GM12878 (cell line): ENCODE data around the gene RHNO1. TPM values are rescaled to one million over a fixed set of nuclear protein-coding genes. Genes with fewer than 3 reads are reported as not detected.
"Not testable (repeated sequence)": the region's sequence is repeated elsewhere in the genome, so short reads cannot be mapped to it uniquely, and the experiment has no call there.

Source experiments
- ATAC-seq: fragments of 200-7000 bp; cut with Tn5 transposase; 3 replicates; pipeline ENCODE4 v1.9.1; 2020; ENCODE audit warnings: mild to moderate bottlenecking, moderate library complexity
- BruUV-seq: library from RNA; stranded (reverse); fragments of 400-500 nt; replicated peaks from 2 replicates; lab custom pipeline; 2021; lab: Mats Ljungman, UMichigan
- CTCF ChIA-PET: fragments of 300-600 bp; sonication (Branson Sonifier 250); formaldehyde crosslinking; extraction: SDS; loops from one replicate; lab custom pipeline; 2021; ENCODE audit warnings: inconsistent platforms; lab: Yijun Ruan, JAX
- POLR2A ChIA-PET: fragments of 350-600 bp; formaldehyde crosslinking; extraction: SDS; loops from one replicate; lab custom pipeline; 2021; ENCODE audit warnings: inconsistent platforms; lab: Charles Lee
- RAD21 ChIA-PET: fragments of 300-600 bp; sonication (Branson Sonifier 250); formaldehyde crosslinking; loops from one replicate; lab custom pipeline; 2023; ENCODE audit warnings: antibody characterized with exemption; ENCODE audit not compliant: unreplicated experiment; lab: Charles Lee
- SMC1A ChIA-PET: fragments of 300-600 bp; sonication (Branson Sonifier 250); formaldehyde crosslinking; loops from one replicate; lab custom pipeline; 2023; ENCODE audit not compliant: unreplicated experiment, uncharacterized antibody; lab: Charles Lee
- DNase-seq: peaks from one replicate; pipeline ENCODE4 v3.0.0-alpha.2; 2011; ENCODE audit warnings: low read depth, low spot score
- FAIRE-seq: peaks from 3 replicates; lab custom pipeline; 2011; peaks lifted over from hg19 to GRCh38; lab: Jason Lieb, UNC
- H2AFZ ChIP-seq: 2 replicates; pipeline ENCODE4 v1.6.0; 2011; ENCODE audit warnings: low read depth, low read length, control low read depth; ENCODE audit not compliant: control insufficient read depth
- H3K27ac ChIP-seq: 2 replicates; pipeline ENCODE4 v1.5.1; 2011; ENCODE audit warnings: control low read depth; ENCODE audit not compliant: control insufficient read depth, insufficient read depth
- H3K27me3 ChIP-seq, 2 experiments: replicated peaks in 1 of 2; 2 replicates each; pipeline versions ENCODE4 v1.6.0 to v1.6.1; 2011; ENCODE audit warnings: low read length in 1 of 2; ENCODE audit not compliant: control insufficient read depth in 2 of 2, insufficient read depth in 2 of 2
- H3K36me3 ChIP-seq, 2 experiments: 2 replicates each; pipeline ENCODE4 v1.5.1; 2011; ENCODE audit warnings: low read length in 1 of 2; ENCODE audit not compliant: control insufficient read depth in 2 of 2, insufficient read depth in 2 of 2
- H3K4me1 ChIP-seq: 2 replicates; pipeline ENCODE4 v1.6.1; 2011; ENCODE audit warnings: mild to moderate bottlenecking, low read length, moderate library complexity, mixed read lengths; ENCODE audit not compliant: control insufficient read depth, insufficient read depth
- H3K4me2 ChIP-seq: 2 replicates; pipeline ENCODE4 v1.6.0; 2011; ENCODE audit warnings: control low read depth; ENCODE audit not compliant: control insufficient read depth, insufficient read depth
- H3K4me3 ChIP-seq: fragments of 200-600 bp; sonication (generic); 2 replicates; pipeline ENCODE4 v1.5.1; 2016
- H3K79me2 ChIP-seq: 2 replicates; pipeline ENCODE4 v1.6.0; 2011; ENCODE audit warnings: low read length; ENCODE audit not compliant: control insufficient read depth, insufficient read depth
- H3K9ac ChIP-seq: 2 replicates; pipeline ENCODE4 v1.8.0; 2011; ENCODE audit warnings: low read length, control low read depth, mixed read lengths; ENCODE audit not compliant: control insufficient read depth, insufficient read depth
- H3K9me3 ChIP-seq: replicated peaks from 3 replicates; pipeline ENCODE4 v1.5.1; 2011; ENCODE audit warnings: mild to moderate bottlenecking, low read length; ENCODE audit not compliant: control insufficient read depth, insufficient read depth
- H4K20me1 ChIP-seq: 2 replicates; pipeline ENCODE4 v1.6.0; 2011; ENCODE audit not compliant: control insufficient read depth, insufficient read depth
- CUX1 ChIP-seq: IDR thresholded peaks from 2 replicates; pipeline ENCODE4 v1.6.1; 2012; ENCODE audit warnings: improper control_type of control experiment, low read depth, low read length; ENCODE audit not compliant: insufficient replicate concordance
- SMAD5 ChIP-seq: IDR thresholded peaks from 2 replicates; pipeline ENCODE4 v1.6.1; 2016; ENCODE audit warnings: antibody characterized with exemption, low read depth
- WGBS: methylation state at CpG from one replicate; pipeline ENCODE4 v1.1.6; 2016; ENCODE audit warnings: low lambda C conversion rate; ENCODE audit not compliant: insufficient replicate concordance, insufficient coverage; ENCODE audit errors: missing lambda C conversion rate; 5-methylcytosine and 5-hydroxymethylcytosine counted together
- in situ Hi-C: fragments of 300-500 bp; cut with MboI; formaldehyde crosslinking; loops from 9 replicates; pipeline ENCODE4 v1.14.3; 2018; ENCODE audit warnings: mixed read lengths
- intact Hi-C: fragments of 100-400 bp; cut with micrococcal nuclease; formaldehyde crosslinking; loops from one replicate; pipeline ENCODE4 v1.14.2; 2022; ENCODE audit not compliant: unreplicated experiment
- polyA plus RNA-seq, 11 experiments: library from polyadenylated mRNA; depleted of rRNA in 4 of 11; unstranded in 6 of 11; stranded (reverse) in 5 of 11; fragments of >200 nt; fragmentation: Nextera tagmentation in 4 of 11; fragmentation: Illumina TruSeq in 1 of 11; extraction: Ambion mirVana in 4 of 11; extraction: Trizol in 1 of 11; gene quantifications; 1 replicate in 1 of 11; 2 replicates in 10 of 11; pipeline versions ENCODE4 v1.2.1 to v1.2.3, GENCODE V29; 2011 to 2016; ENCODE audit warnings: inconsistent platforms in 2 of 11, missing spikeins in 2 of 11, low read depth in 1 of 11
- total RNA-seq, 4 experiments: library from RNA; depleted of rRNA in 3 of 4; stranded (reverse); fragments of >200 nt in 3 of 4; fragmentation: Illumina TruSeq in 1 of 4; extraction: Trizol in 1 of 4; gene quantifications; 2 replicates each; pipeline versions ENCODE4 v1.2.1 to v1.2.3, GENCODE V29; 2013 to 2021

The RHNO1 gene
- total and polyA plus RNA-seq, 10 of the 15 experiments (the other 5 are each of a cell fraction or from before 2014, with no cell fraction given) = 27.9 to 91.6 (median 49.3) TPM

GRCh38 chr12:2864198-2864597 lies 12.8 kb upstream of the RHNO1 start (continued):
- no peak for TF ChIP-seq CUX1
- no peak for TF ChIP-seq SMAD5
- TF ChIP-seq, all 136 proteins: peak for 0

GRCh38 chr12:2868986-2869632 lies 7.9 kb upstream of the RHNO1 start:
- not testable (repeated sequence) for H3K27ac ChIP-seq, FAIRE-seq, DNase-seq

More at GRCh38 chr12:2868986-2869632, 7.9 kb upstream of the RHNO1 start:
- ChIA-PET SMC1A (interaction anchor here (1.6 kb wide), 1 partner anchor 9 kb away, joined by 4 read pairs; the partner anchor contains the start of genes FOXM1 and RHNO1), RAD21 (interaction anchor here (0.6 kb wide), 1 partner anchor 282 kb away, joined by 3 read pairs; no protein-coding TSS in a partner anchor), CTCF (interaction anchor here (0.6 to 2.7 kb wide), 2 partner anchors 9 to 25 kb away, joined by 3 to 13 read pairs; partner anchors contain the start of genes FOXM1 and RHNO1)
- H3K79me2 ChIP-seq, H3K27me3 ChIP-seq, in situ Hi-C loops, H3K9ac ChIP-seq, H2AFZ ChIP-seq, ATAC-seq, BruUV-seq, H4K20me1 ChIP-seq, H3K9me3 ChIP-seq, H3K4me2 ChIP-seq, H3K4me3 ChIP-seq, H3K4me1 ChIP-seq, intact Hi-C loops, POLR2A ChIA-PET: not testable (repeated sequence)
- WGBS = 99% methylated on average over 9 of the region's 9 CpGs
- peaks cover 26 to 28% of the 10 kb centered on the region in 2 experiments for H3K36me3 ChIP-seq
